ENCODE data around the gene DDX28.

DNA sequence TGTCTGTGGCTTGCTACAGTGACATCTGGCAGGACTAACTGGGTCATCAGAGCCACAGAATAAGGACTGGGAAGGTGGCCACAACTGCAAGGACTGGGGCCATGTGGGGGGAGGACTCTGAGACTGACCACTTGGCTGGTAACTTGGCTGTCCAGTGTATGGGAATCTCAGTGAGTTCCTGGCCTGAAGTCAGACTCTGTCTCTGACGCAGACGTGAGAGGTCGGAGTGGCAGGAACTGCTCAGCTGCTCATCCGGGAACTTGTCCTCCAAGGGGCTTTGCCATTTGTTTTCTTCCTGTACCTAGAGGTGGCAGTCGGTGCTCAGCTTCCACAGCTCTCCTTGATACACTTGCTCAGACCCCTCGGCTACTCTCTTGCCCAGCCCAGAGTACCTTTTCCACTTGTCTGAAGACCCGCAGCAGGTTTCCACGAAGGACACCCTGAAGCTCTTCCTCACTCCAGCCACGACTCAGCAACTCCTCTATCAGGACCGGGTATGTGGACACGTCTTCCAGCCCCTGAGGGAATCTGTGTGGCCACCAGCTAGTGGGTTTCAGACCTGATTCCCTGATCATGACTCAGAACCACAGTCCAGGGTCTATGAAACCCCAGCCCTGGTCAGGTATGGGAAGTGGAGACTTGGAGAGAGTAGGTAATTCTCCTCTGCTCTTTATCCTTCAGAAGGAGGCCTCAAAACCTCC is 35.4 kb downstream of the DDX28 start:
- TF ChIP-seq, protein P1, sequence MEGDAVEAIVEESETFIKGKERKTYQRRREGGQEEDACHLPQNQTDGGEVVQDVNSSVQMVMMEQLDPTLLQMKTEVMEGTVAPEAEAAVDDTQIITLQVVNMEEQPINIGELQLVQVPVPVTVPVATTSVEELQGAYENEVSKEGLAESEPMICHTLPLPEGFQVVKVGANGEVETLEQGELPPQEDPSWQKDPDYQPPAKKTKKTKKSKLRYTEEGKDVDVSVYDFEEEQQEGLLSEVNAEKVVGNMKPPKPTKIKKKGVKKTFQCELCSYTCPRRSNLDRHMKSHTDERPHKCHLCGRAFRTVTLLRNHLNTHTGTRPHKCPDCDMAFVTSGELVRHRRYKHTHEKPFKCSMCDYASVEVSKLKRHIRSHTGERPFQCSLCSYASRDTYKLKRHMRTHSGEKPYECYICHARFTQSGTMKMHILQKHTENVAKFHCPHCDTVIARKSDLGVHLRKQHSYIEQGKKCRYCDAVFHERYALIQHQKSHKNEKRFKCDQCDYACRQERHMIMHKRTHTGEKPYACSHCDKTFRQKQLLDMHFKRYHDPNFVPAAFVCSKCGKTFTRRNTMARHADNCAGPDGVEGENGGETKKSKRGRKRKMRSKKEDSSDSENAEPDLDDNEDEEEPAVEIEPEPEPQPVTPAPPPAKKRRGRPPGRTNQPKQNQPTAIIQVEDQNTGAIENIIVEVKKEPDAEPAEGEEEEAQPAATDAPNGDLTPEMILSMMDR (conservative IDR thresholded peaks at IDR 0.05; ENCODE audit: low read length), result no peak
- TF ChIP-seq EZH2phosphoT487 (IDR thresholded peaks at IDR 0.05; ENCODE audit: borderline replicate concordance), result no peak

All from Loucy (cell line).